DND-41 (cell line): ENCODE measurements around the gene DPYSL4.

Source experiments
- ATAC-seq: fragments of 200-7000 bp; cut with Tn5 transposase; 3 replicates; pipeline ENCODE4 v1.9.1; 2021; ENCODE audit warnings: low read depth; ENCODE audit not compliant: insufficient read depth
- DNase-seq: peaks from one replicate; pipeline ENCODE4 v3.0.0-alpha.2; 2020
- H2AFZ ChIP-seq: 2 replicates; pipeline ENCODE4 v1.6.0; 2012; ENCODE audit warnings: low read depth, low read length
- H3K27ac ChIP-seq: 2 replicates; pipeline ENCODE4 v1.5.1; 2012; ENCODE audit warnings: low read length, inconsistent platforms
- H3K27me3 ChIP-seq: fragments of 200-600 bp; sonication (generic); 2 replicates; pipeline ENCODE4 v1.6.0; 2012; ENCODE audit warnings: low read length, mild to moderate bottlenecking, inconsistent platforms; ENCODE audit not compliant: insufficient read depth, poor library complexity
- H3K36me3 ChIP-seq: 2 replicates; pipeline ENCODE4 v1.5.1; 2012; ENCODE audit warnings: low read length, inconsistent platforms; ENCODE audit not compliant: insufficient read depth
- H3K4me1 ChIP-seq: 2 replicates; pipeline ENCODE4 v1.5.1; 2012; ENCODE audit warnings: mild to moderate bottlenecking, low read length; ENCODE audit not compliant: insufficient read depth
- H3K4me2 ChIP-seq: 2 replicates; pipeline ENCODE4 v1.6.0; 2012; ENCODE audit warnings: mild to moderate bottlenecking, moderate library complexity, low read length, inconsistent platforms; ENCODE audit not compliant: insufficient read depth
- H3K4me3 ChIP-seq, 2 experiments: fragments of 200-600 bp in 1 of 2; shearing (Covaris generic) in 1 of 2; 2 replicates each; pipeline ENCODE4 v1.5.1; 2012 to 2016; ENCODE audit warnings: inconsistent platforms in 2 of 2, low read length in 2 of 2, mild to moderate bottlenecking in 2 of 2, low read depth in 1 of 2, moderate library complexity in 1 of 2
- H3K79me2 ChIP-seq: 2 replicates; pipeline ENCODE4 v1.6.0; 2012; ENCODE audit warnings: low read length, inconsistent platforms; ENCODE audit not compliant: insufficient read depth
- H3K9ac ChIP-seq: 2 replicates; pipeline ENCODE4 v1.6.0; 2012; ENCODE audit warnings: low read depth, mild to moderate bottlenecking, inconsistent platforms, low read length, moderate library complexity
- H3K9me3 ChIP-seq: 2 replicates; pipeline ENCODE4 v1.5.1; 2012; ENCODE audit warnings: low read length, moderate library complexity, mild to moderate bottlenecking, inconsistent platforms; ENCODE audit not compliant: insufficient read depth, severe bottlenecking
- H4K20me1 ChIP-seq: 2 replicates; pipeline ENCODE4 v1.6.0; 2012; ENCODE audit warnings: low read length; ENCODE audit not compliant: insufficient read depth
- EZH2 ChIP-seq: IDR thresholded peaks from 3 replicates; pipeline ENCODE4 v1.6.1; 2012; ENCODE audit warnings: borderline replicate concordance, low read depth, mild to moderate bottlenecking, moderate library complexity, low read length, inconsistent platforms; ENCODE audit not compliant: severe bottlenecking
- TF ChIP-seq, protein P1 (sequence below): IDR thresholded peaks from 2 replicates; pipeline ENCODE4 v1.5.1; 2012; ENCODE audit warnings: borderline replicate concordance, low read length, moderate library complexity, mild to moderate bottlenecking; ENCODE audit not compliant: poor library complexity, severe bottlenecking; ENCODE audit errors: extremely low read depth

The DPYSL4 gene

DNA sequence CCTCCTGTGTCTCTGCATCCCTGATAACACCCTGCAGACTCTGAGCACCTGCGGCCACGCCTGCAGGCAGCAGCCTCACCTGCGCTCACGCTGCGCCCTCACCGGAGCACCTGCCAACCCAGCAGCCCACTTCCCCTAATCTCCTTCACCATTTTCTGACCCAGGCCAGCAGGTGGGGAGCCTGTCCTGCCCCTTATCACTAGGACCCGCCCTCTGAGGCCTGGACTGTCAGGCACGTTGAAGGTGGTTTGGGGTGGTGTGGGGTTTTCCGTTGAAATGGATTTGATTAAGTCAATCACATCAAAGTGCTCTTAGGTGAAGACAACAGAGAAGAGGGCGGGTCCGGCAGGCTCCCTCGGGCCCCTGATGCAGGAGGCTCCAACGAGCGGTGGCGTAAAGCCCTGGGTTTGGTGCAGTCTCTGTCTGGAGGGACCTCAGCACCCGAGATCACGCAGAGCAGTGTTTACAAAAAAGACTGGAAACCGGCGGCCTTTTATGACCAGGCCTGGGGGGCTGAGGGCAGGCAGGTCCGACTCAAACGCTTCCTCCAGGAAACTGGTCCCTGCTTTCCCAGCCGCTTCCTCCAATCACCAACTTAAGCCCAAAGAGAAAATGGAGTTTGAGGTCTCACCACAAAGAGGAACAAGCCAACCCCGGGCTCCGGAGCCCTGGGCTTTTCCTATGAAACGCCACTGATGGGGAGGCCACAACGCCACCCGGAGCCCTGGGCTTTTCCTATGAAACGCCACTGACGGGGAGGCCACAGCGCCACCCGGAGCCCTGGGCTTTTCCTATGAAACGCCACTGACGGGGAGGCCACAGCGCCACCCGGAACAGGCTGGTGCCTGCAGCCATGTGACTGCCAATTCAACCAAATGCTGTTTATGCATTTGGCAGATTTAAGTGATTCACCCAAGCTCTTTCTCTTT is 45.5 kb downstream of the DPYSL4 start:
- TF ChIP-seq, protein P1, sequence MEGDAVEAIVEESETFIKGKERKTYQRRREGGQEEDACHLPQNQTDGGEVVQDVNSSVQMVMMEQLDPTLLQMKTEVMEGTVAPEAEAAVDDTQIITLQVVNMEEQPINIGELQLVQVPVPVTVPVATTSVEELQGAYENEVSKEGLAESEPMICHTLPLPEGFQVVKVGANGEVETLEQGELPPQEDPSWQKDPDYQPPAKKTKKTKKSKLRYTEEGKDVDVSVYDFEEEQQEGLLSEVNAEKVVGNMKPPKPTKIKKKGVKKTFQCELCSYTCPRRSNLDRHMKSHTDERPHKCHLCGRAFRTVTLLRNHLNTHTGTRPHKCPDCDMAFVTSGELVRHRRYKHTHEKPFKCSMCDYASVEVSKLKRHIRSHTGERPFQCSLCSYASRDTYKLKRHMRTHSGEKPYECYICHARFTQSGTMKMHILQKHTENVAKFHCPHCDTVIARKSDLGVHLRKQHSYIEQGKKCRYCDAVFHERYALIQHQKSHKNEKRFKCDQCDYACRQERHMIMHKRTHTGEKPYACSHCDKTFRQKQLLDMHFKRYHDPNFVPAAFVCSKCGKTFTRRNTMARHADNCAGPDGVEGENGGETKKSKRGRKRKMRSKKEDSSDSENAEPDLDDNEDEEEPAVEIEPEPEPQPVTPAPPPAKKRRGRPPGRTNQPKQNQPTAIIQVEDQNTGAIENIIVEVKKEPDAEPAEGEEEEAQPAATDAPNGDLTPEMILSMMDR, result no peak
- no peak for TF ChIP-seq EZH2
- Histone ChIP-seq H3K36me3 (no peaks in the 10 kb centered on the region), H3K4me2 (no peak overlapping the region), H4K20me1 (no peaks in the 10 kb centered on the region; the same call in 1 of the 2 replicates), H3K9ac (no peak overlapping the region), H3K9me3 (no peaks in the 10 kb centered on the region), H3K27ac (no peak overlapping the region), H3K27me3 (no peaks in the 10 kb centered on the region), H3K4me1 (no peaks in the 10 kb centered on the region), H3K4me3 (no peak overlapping the region), H2AFZ (no peak overlapping the region), H3K79me2 (no peaks in the 10 kb centered on the region)
- ATAC-seq (no peak), DNase-seq (no peak)

DNA sequence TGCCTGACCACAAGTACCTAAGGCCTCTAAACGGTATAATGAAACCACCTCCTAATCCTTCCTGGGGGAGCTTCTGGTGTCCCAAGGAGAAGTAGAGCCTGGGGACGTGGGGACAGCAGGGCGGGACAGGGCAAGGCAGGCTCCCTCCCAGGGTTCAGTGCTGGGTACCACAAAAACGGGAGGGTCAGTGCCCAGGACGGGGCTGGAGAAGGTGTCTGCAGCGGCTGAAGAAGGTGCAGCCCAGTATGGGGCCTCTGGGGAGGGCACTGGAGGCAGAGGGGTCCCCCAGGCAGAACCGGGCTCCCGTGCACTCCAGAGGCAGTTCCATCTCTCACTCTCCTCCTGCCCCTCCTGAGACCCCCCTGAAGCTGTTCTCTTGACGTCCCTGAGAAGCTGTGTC is 46.2 kb downstream of the DPYSL4 start:
- Histone ChIP-seq H3K4me3 (no peak overlapping the region), H3K4me2 (no peak overlapping the region), H2AFZ (no peak overlapping the region), H3K36me3 (no peaks in the 10 kb centered on the region), H3K27me3 (no peaks in the 10 kb centered on the region), H4K20me1 (no peaks in the 10 kb centered on the region; the same call in 1 of the 2 replicates), H3K9ac (no peak overlapping the region), H3K27ac (no peak overlapping the region), H3K79me2 (no peaks in the 10 kb centered on the region), H3K9me3 (no peaks in the 10 kb centered on the region), H3K4me1 (no peaks in the 10 kb centered on the region)
- TF ChIP-seq EZH2, result no peak
- TF ChIP-seq, protein P1, result no peak
- DNase-seq (no peak), ATAC-seq (no peak)

DNA sequence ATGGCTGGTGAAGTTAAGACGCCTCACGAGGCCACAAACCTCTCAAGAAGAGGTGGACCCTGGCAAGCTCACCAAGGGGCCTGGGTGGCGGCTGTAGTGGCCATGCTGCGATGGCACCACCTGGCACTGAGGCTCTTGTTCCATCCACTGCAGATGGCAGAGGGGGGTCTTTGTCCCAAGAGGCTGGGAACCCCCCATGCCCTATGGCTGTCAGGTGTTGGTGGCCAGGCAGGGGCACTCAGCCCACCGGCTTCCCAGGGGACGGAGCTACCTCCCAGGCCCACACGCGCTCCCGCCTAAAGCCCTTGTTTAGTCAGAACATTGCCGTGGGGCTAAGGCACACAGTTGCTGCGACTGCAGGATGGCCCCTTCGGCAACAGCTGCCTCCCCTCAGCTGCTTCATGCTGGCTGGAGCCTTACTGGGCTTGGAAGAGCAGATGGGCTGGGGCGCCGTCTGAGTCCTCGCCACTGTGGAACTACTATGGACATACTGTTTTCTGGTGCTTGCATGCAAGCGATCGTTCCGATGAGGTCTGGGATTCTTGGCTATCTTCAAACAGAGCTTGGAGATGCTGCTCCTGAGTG is 46.8 kb downstream of the DPYSL4 start:
- ATAC-seq, result no peak
- Histone ChIP-seq H3K9ac (no peak overlapping the region), H3K27ac (no peak overlapping the region), H3K36me3 (no peaks in the 10 kb centered on the region), H3K4me2 (no peak overlapping the region), H3K4me3 (no peak overlapping the region), H4K20me1 (no peaks in the 10 kb centered on the region; the same call in 1 of the 2 replicates), H2AFZ (no peak overlapping the region), H3K9me3 (no peaks in the 10 kb centered on the region), H3K79me2 (no peaks in the 10 kb centered on the region), H3K4me1 (no peaks in the 10 kb centered on the region), H3K27me3 (no peaks in the 10 kb centered on the region)
- DNase-seq, result no peak
- no peak for TF ChIP-seq EZH2
- TF ChIP-seq, protein P1, result no peak
